Measurements from ENCODE around the gene FAN1.
A peak's percentile ranks its signal among the peaks of the same experiment; 100 is the strongest.

Gene FAN1

DNA sequence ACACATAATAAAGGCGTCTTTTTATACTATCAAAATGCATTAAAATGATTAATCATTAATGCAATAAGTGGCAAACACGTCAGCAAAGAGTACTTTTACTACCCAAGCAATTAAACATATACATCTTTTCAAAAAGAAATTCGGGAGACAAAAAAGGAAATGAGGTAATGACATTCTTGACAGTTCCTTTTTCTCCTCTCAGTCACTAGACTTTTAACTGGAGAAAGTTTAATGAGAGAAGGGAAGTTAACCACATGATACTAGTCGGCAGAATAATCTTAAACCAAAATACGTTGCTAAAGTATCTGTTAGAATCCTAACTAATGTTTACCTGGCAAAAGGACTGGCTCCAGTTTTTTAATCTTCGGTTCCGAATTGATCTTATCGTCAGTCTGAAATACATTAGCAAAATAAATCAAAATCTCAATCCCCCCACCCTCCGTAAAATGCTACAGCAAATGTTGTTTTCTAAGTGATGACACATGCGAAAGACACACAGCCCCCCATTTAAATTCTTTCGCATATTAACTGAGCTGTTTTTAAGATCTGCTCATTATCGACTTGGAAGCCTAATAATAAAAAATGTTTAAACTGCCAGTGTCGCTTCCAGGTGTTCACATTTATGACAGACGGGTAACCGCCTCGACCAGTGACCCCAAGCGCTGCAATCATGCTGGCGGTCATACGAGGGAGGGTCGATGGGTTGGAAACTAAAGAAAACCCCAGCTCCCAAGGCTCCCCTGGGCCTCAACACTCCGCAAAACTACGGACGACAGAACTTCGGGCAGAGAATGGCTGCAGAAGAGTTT, 86.9 kb downstream of the FAN1 start:
- no peak for DNase-seq (ENCODE audit: extremely low read depth, low read depth)
- TF ChIP-seq, protein P1, sequence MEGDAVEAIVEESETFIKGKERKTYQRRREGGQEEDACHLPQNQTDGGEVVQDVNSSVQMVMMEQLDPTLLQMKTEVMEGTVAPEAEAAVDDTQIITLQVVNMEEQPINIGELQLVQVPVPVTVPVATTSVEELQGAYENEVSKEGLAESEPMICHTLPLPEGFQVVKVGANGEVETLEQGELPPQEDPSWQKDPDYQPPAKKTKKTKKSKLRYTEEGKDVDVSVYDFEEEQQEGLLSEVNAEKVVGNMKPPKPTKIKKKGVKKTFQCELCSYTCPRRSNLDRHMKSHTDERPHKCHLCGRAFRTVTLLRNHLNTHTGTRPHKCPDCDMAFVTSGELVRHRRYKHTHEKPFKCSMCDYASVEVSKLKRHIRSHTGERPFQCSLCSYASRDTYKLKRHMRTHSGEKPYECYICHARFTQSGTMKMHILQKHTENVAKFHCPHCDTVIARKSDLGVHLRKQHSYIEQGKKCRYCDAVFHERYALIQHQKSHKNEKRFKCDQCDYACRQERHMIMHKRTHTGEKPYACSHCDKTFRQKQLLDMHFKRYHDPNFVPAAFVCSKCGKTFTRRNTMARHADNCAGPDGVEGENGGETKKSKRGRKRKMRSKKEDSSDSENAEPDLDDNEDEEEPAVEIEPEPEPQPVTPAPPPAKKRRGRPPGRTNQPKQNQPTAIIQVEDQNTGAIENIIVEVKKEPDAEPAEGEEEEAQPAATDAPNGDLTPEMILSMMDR (IDR thresholded peaks at IDR 0.05; ENCODE audit: low read depth, low read length), result no peak

DNA sequence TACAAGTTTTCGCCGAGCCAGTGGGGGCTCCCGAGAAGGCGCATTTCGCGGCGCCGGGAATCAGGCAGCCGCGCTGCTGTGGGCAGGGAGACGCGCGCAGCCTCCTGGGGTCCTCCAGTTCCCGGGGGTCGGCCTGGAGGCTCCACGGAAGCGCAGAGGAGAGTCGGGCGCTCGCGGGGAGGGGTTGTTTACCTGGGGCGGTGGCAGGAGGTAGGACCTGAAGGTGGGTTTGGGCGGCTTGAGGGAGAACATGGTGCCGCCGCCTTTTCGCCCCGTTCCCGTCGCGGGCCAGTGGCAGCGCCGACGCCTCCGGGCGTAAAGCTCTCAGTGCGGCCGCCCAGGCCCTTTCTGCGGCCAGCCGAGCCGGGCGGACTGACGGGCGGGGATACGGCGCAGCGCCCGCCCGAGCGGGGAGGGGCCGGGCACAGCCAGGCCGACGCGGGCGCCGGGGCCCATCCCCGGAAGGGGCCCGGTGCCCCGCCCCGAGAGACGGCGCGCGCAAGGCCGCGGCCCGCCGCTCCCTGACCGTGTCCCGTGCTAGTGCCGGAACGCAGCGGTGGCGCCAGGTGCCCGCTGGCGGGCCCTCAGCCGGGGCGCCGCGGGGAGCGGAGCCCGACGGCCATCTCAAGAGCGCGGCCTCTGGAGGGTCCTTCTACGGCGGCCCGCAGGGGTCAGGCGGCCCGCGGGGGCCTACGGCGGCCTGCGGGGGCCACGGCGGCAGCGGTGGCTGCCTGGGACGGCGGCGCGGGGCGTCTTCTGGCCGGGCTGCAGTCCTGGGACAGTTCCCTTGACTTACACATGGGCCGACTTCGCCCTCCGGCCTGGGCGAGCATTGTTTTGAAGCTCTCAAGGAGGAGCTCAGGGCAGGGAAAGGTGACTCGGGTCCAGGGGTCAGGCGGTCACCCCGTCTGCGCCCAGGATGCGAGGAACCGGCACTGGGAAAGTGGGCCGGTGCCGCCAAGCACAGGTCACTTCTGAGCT, 87.8 kb downstream of the FAN1 start, which contains the start of gene MTMR10:
Gene MTMR10 (minus strand): TSS at position 374 of the 981 bp plus-strand sequence. CDS start 122 bp downstream, at position 252.
- TF ChIP-seq, protein P1 (IDR thresholded peaks at IDR 0.05; ENCODE audit: low read depth, low read length), result no peak; the same call in 1 of the 2 replicates
- DNase-seq (ENCODE audit: extremely low read depth, low read depth), result peak; percentile 53

DNA sequence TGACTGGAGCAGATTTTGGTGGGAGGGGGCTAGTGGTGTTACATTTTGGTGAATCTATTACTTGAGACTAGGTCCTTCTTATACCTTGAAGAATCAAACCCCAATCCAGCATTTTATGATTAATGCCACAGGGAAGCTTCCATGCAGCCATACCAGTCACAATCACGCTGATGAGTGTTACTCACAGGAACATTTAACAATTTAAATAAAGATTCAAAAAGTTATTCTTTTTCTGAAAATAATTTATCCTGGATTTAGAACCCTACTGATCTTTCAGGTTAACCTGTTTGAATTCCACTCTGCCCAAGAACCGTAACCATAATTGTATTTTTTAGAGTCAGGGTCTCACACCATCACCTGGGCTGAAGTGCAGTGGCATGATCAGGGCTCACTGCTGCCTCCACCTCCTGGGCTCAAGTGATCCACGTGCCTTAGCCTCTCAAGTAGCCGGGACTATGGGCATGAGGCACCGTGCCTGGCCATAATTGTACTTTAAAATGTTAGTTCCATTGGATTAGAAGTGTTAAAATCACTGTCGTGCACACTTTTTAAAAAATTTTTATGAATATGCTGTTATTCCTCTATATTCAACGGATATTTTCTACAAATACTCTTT, 88.6 kb downstream of the FAN1 start:
- DNase-seq (ENCODE audit: extremely low read depth, low read depth), result no peak
- TF ChIP-seq, protein P1 (IDR thresholded peaks at IDR 0.05; ENCODE audit: low read depth, low read length), result no peak
